HepG2 (cell line): Measurements from ENCODE around the gene SYCE3. TPM values are rescaled to one million over a fixed set of nuclear protein-coding genes. Genes with fewer than 3 reads are reported as not detected.

Source experiments
- CAMTA2 ChIP-seq: sonication (generic); formaldehyde crosslinking; IDR thresholded peaks from 2 replicates; pipeline ENCODE4 v1.4.0; 2020; ENCODE audit warnings: mild to moderate bottlenecking, missing genetic modification reagents, borderline replicate concordance
- FOSL1 ChIP-seq: sonication (generic); formaldehyde crosslinking; IDR thresholded peaks from 2 replicates; pipeline ENCODE4 v1.9.0; 2021; ENCODE audit warnings: missing genetic modification reagents, borderline replicate concordance
- HMGXB4 ChIP-seq, 2 experiments: sonication (generic) in 1 of 2; formaldehyde crosslinking in 1 of 2; IDR thresholded peaks; 2 replicates each; pipeline versions ENCODE4 v1.4.0 to v1.6.1; 2018 to 2020; ENCODE audit warnings: missing genetic modification reagents in 2 of 2, borderline replicate concordance in 1 of 2, low read depth in 1 of 2, mild to moderate bottlenecking in 1 of 2, missing biosample characterization in 1 of 2
- PREB ChIP-seq: sonication (generic); formaldehyde crosslinking; IDR thresholded peaks from 2 replicates; pipeline ENCODE4 v1.4.0; 2020; ENCODE audit warnings: missing genetic modification reagents
- STAT6 ChIP-seq: sonication (generic); formaldehyde crosslinking; IDR thresholded peaks from 2 replicates; pipeline ENCODE4 v1.4.0; 2020; ENCODE audit warnings: missing genetic modification reagents, mild to moderate bottlenecking, borderline replicate concordance
- TCF7L2 ChIP-seq: IDR thresholded peaks from 2 replicates; pipeline ENCODE4 v1.6.1; 2011; ENCODE audit warnings: mild to moderate bottlenecking, low read depth, low read length, moderate library complexity
- ZNF292 ChIP-seq: sonication (generic); formaldehyde crosslinking; IDR thresholded peaks from 2 replicates; pipeline ENCODE4 v1.8.1; 2022; ENCODE audit warnings: mild to moderate bottlenecking, low read depth, missing genetic modification reagents, borderline replicate concordance
- ZNF570 ChIP-seq: sonication (generic); formaldehyde crosslinking; IDR thresholded peaks from 2 replicates; pipeline ENCODE4 v1.4.0; 2020; ENCODE audit warnings: mild to moderate bottlenecking, missing genetic modification reagents, borderline replicate concordance
- ZNF773 ChIP-seq: sonication (generic); formaldehyde crosslinking; IDR thresholded peaks from 2 replicates; pipeline ENCODE4 v1.4.0; 2020; ENCODE audit warnings: missing genetic modification reagents, borderline replicate concordance
- ZNF839 ChIP-seq: sonication (generic); formaldehyde crosslinking; IDR thresholded peaks from 2 replicates; pipeline ENCODE4 v1.4.0; 2020; ENCODE audit warnings: missing genetic modification reagents, mild to moderate bottlenecking, borderline replicate concordance
- polyA plus RNA-seq, 8 experiments: library from polyadenylated mRNA; depleted of rRNA in 3 of 8; stranded (reverse) in 7 of 8; unstranded in 1 of 8; fragments of >200 nt; fragmentation: Illumina TruSeq in 4 of 8; extraction: Trizol in 4 of 8; gene quantifications; 2 replicates each; pipeline versions ENCODE4 v1.2.1 to v1.2.3, GENCODE V29; 2011 to 2016; ENCODE audit warnings: low read depth in 4 of 8, missing spikeins in 1 of 8, mixed read lengths in 1 of 8; ENCODE audit not compliant: insufficient read depth in 1 of 8
- total RNA-seq, 5 experiments: library from RNA; depleted of rRNA; stranded (reverse); fragments of >200 nt; fragmentation: Illumina TruSeq; extraction: Trizol; gene quantifications; 2 replicates each; pipeline ENCODE4 v1.2.3, GENCODE V29; 2016; ENCODE audit warnings: low read depth in 1 of 5
- TF ChIP-seq, protein P1 (sequence below): sonication (generic); formaldehyde crosslinking; IDR thresholded peaks from 2 replicates; pipeline ENCODE4 v1.4.0; 2020; ENCODE audit warnings: mild to moderate bottlenecking, missing genetic modification reagents
- TF ChIP-seq, protein P2 (sequence below): sonication (generic); formaldehyde crosslinking; IDR thresholded peaks from 2 replicates; pipeline ENCODE4 v1.5.1; 2020; ENCODE audit warnings: missing genetic modification reagents, mild to moderate bottlenecking, borderline replicate concordance
- TF ChIP-seq, protein P3 (sequence below): sonication (generic); formaldehyde crosslinking; IDR thresholded peaks from 2 replicates; pipeline ENCODE4; 2020; ENCODE audit warnings: missing genetic modification reagents, mild to moderate bottlenecking, borderline replicate concordance

Gene SYCE3
- total and polyA plus RNA-seq, 2 of the 13 experiments (the other 11 are each of a cell fraction or from before 2014, with no cell fraction given): not detected

DNA sequence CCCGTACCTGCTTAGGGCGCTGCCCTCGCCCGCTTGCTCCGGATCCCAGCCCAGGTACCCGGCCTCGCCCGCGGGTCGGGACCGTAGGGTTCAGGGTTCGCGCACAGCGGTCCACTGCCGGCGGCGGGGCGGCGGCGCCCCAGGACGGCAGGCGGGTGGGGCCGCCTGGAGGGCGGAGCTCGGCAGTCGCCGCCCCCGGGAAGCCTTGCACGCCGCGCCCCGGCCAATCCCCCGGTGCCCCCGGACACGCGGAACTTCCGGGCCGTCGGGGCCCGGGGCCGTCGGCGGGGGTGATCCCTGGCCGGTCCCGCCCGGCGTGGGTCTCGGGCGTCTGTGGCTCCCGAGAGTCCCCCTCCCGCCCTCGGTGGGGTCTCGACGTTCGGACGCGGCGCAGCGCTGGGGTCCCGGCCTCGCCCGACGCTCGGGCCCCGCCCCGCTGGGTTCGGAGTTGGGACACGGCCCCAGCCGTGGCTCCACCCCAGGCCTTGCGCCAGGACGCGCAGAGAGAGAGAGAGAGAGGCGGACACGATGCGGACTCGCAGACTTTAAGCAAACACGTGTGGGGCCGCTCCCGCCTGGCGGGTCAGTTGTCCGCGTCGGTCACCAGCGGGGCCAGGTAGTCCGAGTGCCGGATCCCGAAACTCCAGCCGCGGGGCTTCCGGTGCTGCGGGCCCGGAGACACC is 32.7 kb downstream of the SYCE3 start, which contains the start of gene TYMP (continued):
- TF ChIP-seq, protein P1, sequence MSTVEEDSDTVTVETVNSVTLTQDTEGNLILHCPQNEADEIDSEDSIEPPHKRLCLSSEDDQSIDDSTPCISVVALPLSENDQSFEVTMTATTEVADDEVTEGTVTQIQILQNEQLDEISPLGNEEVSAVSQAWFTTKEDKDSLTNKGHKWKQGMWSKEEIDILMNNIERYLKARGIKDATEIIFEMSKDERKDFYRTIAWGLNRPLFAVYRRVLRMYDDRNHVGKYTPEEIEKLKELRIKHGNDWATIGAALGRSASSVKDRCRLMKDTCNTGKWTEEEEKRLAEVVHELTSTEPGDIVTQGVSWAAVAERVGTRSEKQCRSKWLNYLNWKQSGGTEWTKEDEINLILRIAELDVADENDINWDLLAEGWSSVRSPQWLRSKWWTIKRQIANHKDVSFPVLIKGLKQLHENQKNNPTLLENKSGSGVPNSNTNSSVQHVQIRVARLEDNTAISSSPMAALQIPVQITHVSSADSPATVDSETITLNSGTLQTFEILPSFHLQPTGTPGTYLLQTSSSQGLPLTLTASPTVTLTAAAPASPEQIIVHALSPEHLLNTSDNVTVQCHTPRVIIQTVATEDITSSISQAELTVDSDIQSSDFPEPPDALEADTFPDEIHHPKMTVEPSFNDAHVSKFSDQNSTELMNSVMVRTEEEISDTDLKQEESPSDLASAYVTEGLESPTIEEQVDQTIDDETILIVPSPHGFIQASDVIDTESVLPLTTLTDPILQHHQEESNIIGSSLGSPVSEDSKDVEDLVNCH (CRISPR knock-in tag): no peak
- TF ChIP-seq HMGXB4 (CRISPR knock-in tag; IDR thresholded peaks at IDR 0.05; ENCODE audit: borderline replicate concordance in 1 of 2, low read depth in 1 of 2) (peak in 1 of 2 experiments; percentile 60; a peak in 1 of 4 replicates), ZNF570 (CRISPR knock-in tag) (no peak), PREB (CRISPR knock-in tag) (peak; percentile 83; the same call in 1 of the 2 replicates), STAT6 (no peak), TCF7L2 (no peak), CAMTA2 (CRISPR knock-in tag) (no peak; the same call in 1 of the 2 replicates), FOSL1 (no peak), ZNF773 (CRISPR knock-in tag) (0 out of 2 replicates have a peak, but pooled peaks have one; percentile 46), ZNF839 (CRISPR knock-in tag) (no peak), ZNF292 (CRISPR knock-in tag) (no peak)
- TF ChIP-seq, protein P2, sequence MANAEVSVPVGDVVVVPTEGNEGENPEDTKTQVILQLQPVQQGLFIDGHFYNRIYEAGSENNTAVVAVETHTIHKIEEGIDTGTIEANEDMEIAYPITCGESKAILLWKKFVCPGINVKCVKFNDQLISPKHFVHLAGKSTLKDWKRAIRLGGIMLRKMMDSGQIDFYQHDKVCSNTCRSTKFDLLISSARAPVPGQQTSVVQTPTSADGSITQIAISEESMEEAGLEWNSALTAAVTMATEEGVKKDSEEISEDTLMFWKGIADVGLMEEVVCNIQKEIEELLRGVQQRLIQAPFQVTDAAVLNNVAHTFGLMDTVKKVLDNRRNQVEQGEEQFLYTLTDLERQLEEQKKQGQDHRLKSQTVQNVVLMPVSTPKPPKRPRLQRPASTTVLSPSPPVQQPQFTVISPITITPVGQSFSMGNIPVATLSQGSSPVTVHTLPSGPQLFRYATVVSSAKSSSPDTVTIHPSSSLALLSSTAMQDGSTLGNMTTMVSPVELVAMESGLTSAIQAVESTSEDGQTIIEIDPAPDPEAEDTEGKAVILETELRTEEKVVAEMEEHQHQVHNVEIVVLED (CRISPR knock-in tag): peak; percentile 69; the same call in 1 of the 2 replicates
- TF ChIP-seq, protein P3, sequence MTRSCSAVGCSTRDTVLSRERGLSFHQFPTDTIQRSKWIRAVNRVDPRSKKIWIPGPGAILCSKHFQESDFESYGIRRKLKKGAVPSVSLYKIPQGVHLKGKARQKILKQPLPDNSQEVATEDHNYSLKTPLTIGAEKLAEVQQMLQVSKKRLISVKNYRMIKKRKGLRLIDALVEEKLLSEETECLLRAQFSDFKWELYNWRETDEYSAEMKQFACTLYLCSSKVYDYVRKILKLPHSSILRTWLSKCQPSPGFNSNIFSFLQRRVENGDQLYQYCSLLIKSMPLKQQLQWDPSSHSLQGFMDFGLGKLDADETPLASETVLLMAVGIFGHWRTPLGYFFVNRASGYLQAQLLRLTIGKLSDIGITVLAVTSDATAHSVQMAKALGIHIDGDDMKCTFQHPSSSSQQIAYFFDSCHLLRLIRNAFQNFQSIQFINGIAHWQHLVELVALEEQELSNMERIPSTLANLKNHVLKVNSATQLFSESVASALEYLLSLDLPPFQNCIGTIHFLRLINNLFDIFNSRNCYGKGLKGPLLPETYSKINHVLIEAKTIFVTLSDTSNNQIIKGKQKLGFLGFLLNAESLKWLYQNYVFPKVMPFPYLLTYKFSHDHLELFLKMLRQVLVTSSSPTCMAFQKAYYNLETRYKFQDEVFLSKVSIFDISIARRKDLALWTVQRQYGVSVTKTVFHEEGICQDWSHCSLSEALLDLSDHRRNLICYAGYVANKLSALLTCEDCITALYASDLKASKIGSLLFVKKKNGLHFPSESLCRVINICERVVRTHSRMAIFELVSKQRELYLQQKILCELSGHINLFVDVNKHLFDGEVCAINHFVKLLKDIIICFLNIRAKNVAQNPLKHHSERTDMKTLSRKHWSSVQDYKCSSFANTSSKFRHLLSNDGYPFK (CRISPR knock-in tag): peak; percentile 56; the same call in 1 of the 2 replicates
